ENCODE measurements around the gene HRH2.

HRH2 gene

GRCh38 chr5:175740014-175740413 is 82.1 kb downstream of the HRH2 start:
- no peak for TF ChIP-seq CTCF (IDR thresholded peaks at IDR 0.05; ENCODE audit: control extremely low read depth, extremely low read depth, low read depth, missing control alignments)
- ChIA-PET POLR2A (no interaction called here), CTCF (interaction anchor here (1.5 to 3.1 kb wide), 2 partner anchors 9 to 11 kb away, joined by 3 to 26 read pairs; no protein-coding TSS in a partner anchor)
- no peak for DNase-seq (ENCODE audit: extremely low spot score)

GRCh38 chr5:175741556-175741955 is 83.7 kb downstream of the HRH2 start:
- no peak for TF ChIP-seq CTCF (IDR thresholded peaks at IDR 0.05; ENCODE audit: control extremely low read depth, extremely low read depth, low read depth, missing control alignments)
- no peak for DNase-seq (ENCODE audit: extremely low spot score)
- ChIA-PET CTCF (interaction anchor here (3.1 kb wide), 1 partner anchor 12 kb away, joined by 26 read pairs; no protein-coding TSS in a partner anchor), POLR2A (interaction anchor here (0.6 kb wide), 1 partner anchor 45 kb away, joined by 5 read pairs; no protein-coding TSS in a partner anchor)

GRCh38 chr5:175742290-175742994 is 84.6 kb downstream of the HRH2 start:
- ChIA-PET POLR2A (no interaction called here), CTCF (interaction anchor here (3.1 kb wide), 1 partner anchor 13 kb away, joined by 26 read pairs; no protein-coding TSS in a partner anchor)
- no peak for DNase-seq (ENCODE audit: extremely low spot score)
- TF ChIP-seq CTCF (IDR thresholded peaks at IDR 0.05; ENCODE audit: control extremely low read depth, extremely low read depth, low read depth, missing control alignments) = no peak

- ChIA-PET CTCF (no interaction called here), POLR2A (no interaction called here)
- TF ChIP-seq CTCF (IDR thresholded peaks at IDR 0.05; ENCODE audit: control extremely low read depth, extremely low read depth, low read depth, missing control alignments) = no peak
- no peak for DNase-seq (ENCODE audit: extremely low spot score)
These were observed 85.9 kb downstream of the HRH2 start for GRCh38 chr5:175743676-175744210.

GRCh38 chr5:175745210-175745609 is 87.3 kb downstream of the HRH2 start:
- POLR2A ChIA-PET = no interaction called here
- CTCF ChIA-PET = no interaction called here
- TF ChIP-seq CTCF (IDR thresholded peaks at IDR 0.05; ENCODE audit: control extremely low read depth, extremely low read depth, low read depth, missing control alignments) = no peak
- DNase-seq (ENCODE audit: extremely low spot score) = no peak

GRCh38 chr5:175746851-175747250 is 89.0 kb downstream of the HRH2 start:
- ChIA-PET CTCF (no interaction called here), POLR2A (no interaction called here)
- no peak for TF ChIP-seq CTCF (IDR thresholded peaks at IDR 0.05; ENCODE audit: control extremely low read depth, extremely low read depth, low read depth, missing control alignments)
- no peak for DNase-seq (ENCODE audit: extremely low spot score)

Data from GM10248 (cell line).